Measurements from ENCODE around the gene TMEM132E. TPM values are rescaled to one million over a fixed set of nuclear protein-coding genes. Genes with fewer than 3 reads are reported as not detected.

Gene TMEM132E
- total and polyA plus RNA-seq, 7 donors, result 0.10 TPM; not detected in 6

DNA sequence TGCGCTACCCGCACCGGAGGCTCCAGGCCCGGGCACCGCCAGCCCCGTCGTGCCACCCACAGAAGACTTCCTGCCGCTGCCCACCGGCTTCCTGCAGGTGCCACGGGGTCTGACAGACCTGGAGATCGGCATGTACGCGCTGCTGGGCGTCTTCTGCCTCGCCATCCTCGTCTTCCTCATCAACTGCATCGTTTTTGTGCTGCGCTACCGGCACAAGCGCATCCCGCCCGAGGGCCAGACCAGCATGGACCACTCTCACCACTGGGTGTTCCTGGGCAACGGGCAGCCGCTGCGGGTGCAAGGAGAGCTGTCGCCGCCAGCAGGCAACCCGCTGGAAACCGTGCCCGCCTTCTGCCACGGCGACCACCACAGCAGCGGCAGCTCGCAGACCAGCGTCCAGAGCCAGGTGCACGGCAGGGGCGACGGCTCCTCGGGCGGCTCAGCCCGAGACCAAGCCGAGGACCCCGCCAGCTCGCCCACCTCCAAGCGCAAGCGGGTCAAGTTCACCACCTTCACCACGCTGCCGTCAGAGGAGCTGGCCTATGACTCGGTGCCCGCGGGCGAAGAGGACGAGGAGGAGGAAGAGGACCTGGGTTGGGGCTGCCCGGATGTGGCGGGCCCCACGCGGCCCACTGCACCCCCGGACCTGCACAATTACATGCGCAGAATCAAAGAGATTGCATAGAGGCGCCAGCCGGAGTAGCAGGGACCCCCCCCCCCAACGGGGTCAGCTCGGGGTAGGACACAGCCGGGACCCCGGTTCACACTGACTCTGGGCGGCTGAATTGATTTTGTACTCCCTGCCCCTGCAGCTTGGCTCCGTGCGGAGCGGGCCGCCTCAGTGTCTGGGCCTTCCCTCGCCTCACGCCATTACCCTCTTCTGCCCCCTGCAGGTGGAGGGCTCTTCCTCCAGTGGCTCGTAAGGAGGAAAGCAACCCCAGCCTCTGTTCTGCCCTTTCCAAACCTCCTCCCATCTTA is 58.5 kb downstream of the TMEM132E start:
- no peak overlapping the region for H3K27ac ChIP-seq
- peak; percentile 82 for DNase-seq
- peaks cover 12 to 70% (median 17%) of the 10 kb centered on the region in 3 donors for H3K27me3 ChIP-seq
- intact Hi-C loops (cut with DNase I), result loop anchor here (1.0 kb wide), 2 partner anchors 95 to 218 kb away; no protein-coding TSS in a partner anchor
- peaks cover 0 to 12% (median 9%) of the 10 kb centered on the region in 4 donors for H3K4me1 ChIP-seq
- WGBS, 2 donors, result 9 to 24% methylated on average over 73 of the region's 73 CpGs
- peak overlapping the region; percentile 20 to 51 (median 40) for H3K4me3 ChIP-seq
- no peaks in the 10 kb centered on the region for H3K36me3 ChIP-seq
- no peak for TF ChIP-seq POLR2AphosphoS5 (IDR thresholded peaks at IDR 0.05)
- TF ChIP-seq, protein P1, sequence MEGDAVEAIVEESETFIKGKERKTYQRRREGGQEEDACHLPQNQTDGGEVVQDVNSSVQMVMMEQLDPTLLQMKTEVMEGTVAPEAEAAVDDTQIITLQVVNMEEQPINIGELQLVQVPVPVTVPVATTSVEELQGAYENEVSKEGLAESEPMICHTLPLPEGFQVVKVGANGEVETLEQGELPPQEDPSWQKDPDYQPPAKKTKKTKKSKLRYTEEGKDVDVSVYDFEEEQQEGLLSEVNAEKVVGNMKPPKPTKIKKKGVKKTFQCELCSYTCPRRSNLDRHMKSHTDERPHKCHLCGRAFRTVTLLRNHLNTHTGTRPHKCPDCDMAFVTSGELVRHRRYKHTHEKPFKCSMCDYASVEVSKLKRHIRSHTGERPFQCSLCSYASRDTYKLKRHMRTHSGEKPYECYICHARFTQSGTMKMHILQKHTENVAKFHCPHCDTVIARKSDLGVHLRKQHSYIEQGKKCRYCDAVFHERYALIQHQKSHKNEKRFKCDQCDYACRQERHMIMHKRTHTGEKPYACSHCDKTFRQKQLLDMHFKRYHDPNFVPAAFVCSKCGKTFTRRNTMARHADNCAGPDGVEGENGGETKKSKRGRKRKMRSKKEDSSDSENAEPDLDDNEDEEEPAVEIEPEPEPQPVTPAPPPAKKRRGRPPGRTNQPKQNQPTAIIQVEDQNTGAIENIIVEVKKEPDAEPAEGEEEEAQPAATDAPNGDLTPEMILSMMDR (IDR thresholded peaks at IDR 0.05), result peak; percentile 73 to 89 (median 82)
- H3K9me3 ChIP-seq, result no peaks in the 10 kb centered on the region

DNA sequence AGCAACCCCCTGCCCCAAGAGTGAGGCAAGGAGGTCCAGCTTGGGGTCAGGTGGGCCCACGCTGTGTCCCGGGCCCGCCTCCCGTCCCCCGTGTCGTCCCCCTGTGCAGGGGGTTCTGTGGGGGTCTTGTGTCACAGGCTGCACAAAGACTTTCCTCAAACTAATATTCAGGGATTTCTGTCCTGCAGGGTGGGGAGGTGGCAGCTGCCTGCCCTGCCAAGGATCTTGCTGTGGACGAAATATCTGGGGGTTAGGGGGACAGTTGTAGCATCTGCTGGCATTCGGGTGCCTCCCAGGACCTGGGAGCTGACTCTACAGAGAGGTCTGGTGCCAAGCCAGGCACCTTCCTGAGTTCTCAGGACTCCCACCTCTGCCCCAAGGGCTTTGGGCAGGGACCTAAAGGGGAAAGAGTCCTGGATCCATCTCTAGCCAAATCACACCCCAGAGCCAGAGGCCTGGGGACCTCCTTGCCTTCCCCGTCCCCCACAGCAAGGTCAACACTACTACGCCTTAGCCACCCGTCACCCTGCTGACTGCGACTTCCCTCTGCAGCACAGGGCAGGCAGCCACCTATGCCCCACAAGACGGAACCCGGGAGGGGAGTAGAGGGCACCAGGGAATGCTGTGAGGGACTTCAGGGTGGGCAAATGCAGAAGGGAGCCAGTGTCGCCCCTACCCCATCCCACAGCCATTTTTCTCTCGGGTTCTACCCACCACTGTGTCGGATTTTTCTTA is 59.3 kb downstream of the TMEM132E start:
- TF ChIP-seq EP300 (IDR thresholded peaks at IDR 0.05) (no peak), POLR2AphosphoS5 (IDR thresholded peaks at IDR 0.05) (no peak), POLR2A (IDR thresholded peaks at IDR 0.05) (no peak)
- TF ChIP-seq, protein P1 (IDR thresholded peaks at IDR 0.05), result no peak
- H3K27ac ChIP-seq, result no peak overlapping the region
- no peaks in the 10 kb centered on the region for H3K9me3 ChIP-seq
- intact Hi-C loops (cut with DNase I), result loop anchor here (1.0 kb wide), 2 partner anchors 95 to 218 kb away; no protein-coding TSS in a partner anchor
- no peaks in the 10 kb centered on the region for H3K36me3 ChIP-seq
- H3K27me3 ChIP-seq, result peaks cover 7 to 68% (median 17%) of the 10 kb centered on the region in 3 donors
- no peak overlapping the region for H3K4me3 ChIP-seq
- H3K4me1 ChIP-seq, result peaks cover 0 to 12% (median 9%) of the 10 kb centered on the region in 4 donors
- DNase-seq, result no peak
- 45 to 46% methylated on average over 17 of the region's 17 CpGs for WGBS, 2 donors

DNA sequence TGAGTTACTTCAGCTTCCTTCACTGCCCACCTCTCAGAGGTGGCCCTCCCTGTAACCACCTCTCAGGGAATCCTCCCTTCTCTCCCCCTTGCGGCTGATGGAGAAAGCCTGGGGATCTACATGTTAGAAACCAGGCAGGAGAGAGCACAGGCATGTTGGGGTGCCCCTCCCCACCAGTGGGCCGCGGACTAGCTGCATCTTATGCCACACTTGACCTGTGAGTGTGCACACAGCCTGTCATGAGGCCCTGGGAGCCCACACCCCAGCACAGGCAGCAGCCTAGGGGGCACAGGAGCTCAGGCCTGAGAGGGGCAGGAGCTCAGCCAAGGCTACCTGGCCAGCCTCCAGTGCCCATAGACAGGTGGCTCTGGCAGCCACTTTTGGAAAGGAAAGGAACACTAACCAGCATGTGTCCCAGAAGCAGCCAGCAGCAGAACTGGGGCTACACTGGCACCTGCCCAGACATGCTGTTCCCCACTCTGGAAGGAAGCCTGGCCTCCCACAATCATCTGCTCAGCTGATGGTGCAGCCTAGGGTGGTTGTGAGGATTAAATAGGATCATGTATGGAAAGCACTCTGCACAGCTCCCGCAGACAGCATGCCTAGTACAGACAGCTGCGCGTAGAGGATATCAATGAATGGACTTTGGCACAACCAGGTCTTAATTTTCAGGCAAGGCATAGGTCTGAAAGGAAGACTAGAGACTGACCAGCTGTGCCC is 60.5 kb downstream of the TMEM132E start:
- Histone ChIP-seq H3K36me3 (no peaks in the 10 kb centered on the region), H3K4me3 (no peak overlapping the region), H3K27me3 (peaks cover 7 to 66% (median 17%) of the 10 kb centered on the region in 3 donors), H3K9me3 (no peaks in the 10 kb centered on the region), H3K4me1 (peaks cover 0 to 12% (median 9%) of the 10 kb centered on the region in 4 donors), H3K27ac (no peak overlapping the region)
- TF ChIP-seq, protein P1 (IDR thresholded peaks at IDR 0.05), result no peak
- TF ChIP-seq POLR2A (IDR thresholded peaks at IDR 0.05) (no peak), POLR2AphosphoS5 (IDR thresholded peaks at IDR 0.05) (no peak), EP300 (IDR thresholded peaks at IDR 0.05) (no peak)
- WGBS, 2 donors, result 53 to 81% methylated on average over 6 of the region's 6 CpGs
- intact Hi-C loops (cut with DNase I), result no loop called here
- no peak for DNase-seq

DNA sequence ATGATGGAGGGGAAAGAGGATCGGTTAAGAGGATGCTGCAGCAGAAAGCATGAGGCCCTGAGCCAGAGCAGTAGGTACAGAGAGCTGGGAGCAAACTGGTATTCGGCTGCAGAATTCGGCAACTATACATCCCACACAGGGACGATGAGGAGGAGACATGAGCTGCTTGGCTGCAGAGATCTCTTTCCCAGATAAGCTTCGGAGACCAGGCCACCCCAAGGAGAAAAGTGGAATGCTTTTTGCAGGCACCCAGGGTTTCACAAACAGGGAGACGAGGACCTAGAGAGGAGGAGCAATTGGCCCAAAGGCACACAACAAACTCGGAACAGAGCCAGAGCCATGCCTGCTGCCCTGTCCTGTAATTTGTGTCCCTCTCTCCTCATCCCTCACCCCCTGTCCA is 62.0 kb downstream of the TMEM132E start:
- Histone ChIP-seq H3K4me3 (no peak overlapping the region), H3K4me1 (peaks cover 0 to 12% (median 9%) of the 10 kb centered on the region in 4 donors), H3K36me3 (no peaks in the 10 kb centered on the region), H3K27me3 (peaks cover 7 to 57% (median 17%) of the 10 kb centered on the region in 3 donors), H3K27ac (no peak overlapping the region), H3K9me3 (no peaks in the 10 kb centered on the region)
- intact Hi-C loops (cut with DNase I), result no loop called here
- TF ChIP-seq POLR2A (IDR thresholded peaks at IDR 0.05) (no peak), EP300 (IDR thresholded peaks at IDR 0.05) (no peak), POLR2AphosphoS5 (IDR thresholded peaks at IDR 0.05) (no peak)
- TF ChIP-seq, protein P1 (IDR thresholded peaks at IDR 0.05), result no peak
- DNase-seq, result no peak
- WGBS, 2 donors, result 60 to 71% methylated on average over 7 of the region's 7 CpGs
